ENCODE data around the gene DRD4.

DNA sequence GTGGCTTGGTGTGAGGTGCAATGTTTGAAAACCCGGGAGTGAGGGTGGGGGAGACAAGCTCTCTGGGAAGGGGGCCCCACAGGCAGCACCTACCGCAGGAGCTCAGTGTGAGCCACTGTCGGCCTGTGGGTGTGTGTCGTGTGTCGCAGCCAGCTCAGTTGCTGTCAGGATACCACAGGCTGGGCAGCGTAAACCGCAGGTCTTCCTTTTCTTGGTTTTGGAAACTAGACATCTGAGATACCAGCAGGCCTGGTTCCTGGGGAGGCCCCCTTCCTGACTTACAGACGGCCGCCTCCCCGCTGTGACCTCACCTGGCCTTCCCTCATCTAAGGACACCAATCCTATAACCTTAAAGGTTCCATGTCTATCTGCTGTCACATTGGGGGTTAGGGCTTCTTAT, 40.7 kb upstream of the DRD4 start:
- TF ChIP-seq, protein P1, sequence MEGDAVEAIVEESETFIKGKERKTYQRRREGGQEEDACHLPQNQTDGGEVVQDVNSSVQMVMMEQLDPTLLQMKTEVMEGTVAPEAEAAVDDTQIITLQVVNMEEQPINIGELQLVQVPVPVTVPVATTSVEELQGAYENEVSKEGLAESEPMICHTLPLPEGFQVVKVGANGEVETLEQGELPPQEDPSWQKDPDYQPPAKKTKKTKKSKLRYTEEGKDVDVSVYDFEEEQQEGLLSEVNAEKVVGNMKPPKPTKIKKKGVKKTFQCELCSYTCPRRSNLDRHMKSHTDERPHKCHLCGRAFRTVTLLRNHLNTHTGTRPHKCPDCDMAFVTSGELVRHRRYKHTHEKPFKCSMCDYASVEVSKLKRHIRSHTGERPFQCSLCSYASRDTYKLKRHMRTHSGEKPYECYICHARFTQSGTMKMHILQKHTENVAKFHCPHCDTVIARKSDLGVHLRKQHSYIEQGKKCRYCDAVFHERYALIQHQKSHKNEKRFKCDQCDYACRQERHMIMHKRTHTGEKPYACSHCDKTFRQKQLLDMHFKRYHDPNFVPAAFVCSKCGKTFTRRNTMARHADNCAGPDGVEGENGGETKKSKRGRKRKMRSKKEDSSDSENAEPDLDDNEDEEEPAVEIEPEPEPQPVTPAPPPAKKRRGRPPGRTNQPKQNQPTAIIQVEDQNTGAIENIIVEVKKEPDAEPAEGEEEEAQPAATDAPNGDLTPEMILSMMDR (IDR thresholded peaks at IDR 0.05) = no peak
- no peak for TF ChIP-seq POLR2A (IDR thresholded peaks at IDR 0.05)
